GM11168 (cell line): Measurements from ENCODE around the gene SLX9.

Experiments used
- in situ Hi-C: fragments of 300-500 bp; cut with MboI; formaldehyde crosslinking; loops from one replicate; pipeline ENCODE4 v1.12.0; 2022; ENCODE audit warnings: low sequenced_read_pairs; ENCODE audit not compliant: unreplicated experiment

Gene SLX9

DNA sequence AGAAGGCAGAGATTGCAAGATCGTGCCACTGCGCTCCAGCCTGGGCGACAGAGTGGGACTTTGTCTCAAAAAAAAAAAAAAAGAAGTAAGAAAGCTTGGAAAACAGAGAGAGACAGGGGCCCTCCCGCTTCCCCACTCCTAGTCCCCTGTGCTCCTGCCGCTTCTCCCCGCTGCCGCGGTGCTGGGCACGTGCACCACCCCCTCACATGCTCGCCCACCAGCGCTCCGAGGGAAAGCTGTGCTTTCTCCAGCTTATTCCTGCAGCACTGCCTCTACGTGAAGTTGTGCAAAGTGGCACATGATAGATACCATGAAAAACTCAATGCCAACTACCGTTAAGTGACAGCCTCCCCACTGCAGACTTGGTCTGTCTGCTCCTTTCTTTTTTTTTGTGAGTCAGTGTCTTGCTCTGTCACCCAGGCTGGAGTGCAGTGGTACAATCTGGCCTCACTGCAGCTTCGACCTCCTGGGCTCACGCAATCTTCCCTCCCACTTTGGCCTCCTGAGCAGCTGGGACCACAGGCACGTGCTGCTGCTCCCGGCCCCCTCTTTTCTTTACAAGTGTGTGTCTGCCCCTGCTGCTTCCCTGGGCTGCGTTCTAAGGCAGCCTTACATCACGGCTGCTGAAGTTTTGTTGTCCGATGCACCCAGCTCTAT is 15.4 kb downstream of the SLX9 start:
- in situ Hi-C loops, result no loop called here

DNA sequence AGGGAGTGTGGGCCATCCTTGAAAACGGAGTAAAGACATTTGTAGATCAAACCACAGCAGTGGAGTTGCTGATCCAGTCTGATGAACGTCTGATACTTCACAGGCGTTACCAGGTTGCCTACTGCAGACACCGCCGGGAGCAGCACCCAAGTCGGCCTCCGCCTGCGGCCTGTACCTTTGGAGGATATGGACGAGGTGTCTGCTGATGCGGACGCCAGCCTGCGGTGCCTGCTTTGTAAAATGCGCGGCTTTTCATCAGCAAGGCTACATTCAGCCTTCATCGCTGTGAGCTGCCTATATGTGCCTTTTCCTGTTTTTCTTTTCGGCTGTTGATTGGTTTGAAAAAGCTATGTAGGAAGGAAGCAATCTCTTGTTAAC is 16.0 kb downstream of the SLX9 start:
- in situ Hi-C loops, result no loop called here

DNA sequence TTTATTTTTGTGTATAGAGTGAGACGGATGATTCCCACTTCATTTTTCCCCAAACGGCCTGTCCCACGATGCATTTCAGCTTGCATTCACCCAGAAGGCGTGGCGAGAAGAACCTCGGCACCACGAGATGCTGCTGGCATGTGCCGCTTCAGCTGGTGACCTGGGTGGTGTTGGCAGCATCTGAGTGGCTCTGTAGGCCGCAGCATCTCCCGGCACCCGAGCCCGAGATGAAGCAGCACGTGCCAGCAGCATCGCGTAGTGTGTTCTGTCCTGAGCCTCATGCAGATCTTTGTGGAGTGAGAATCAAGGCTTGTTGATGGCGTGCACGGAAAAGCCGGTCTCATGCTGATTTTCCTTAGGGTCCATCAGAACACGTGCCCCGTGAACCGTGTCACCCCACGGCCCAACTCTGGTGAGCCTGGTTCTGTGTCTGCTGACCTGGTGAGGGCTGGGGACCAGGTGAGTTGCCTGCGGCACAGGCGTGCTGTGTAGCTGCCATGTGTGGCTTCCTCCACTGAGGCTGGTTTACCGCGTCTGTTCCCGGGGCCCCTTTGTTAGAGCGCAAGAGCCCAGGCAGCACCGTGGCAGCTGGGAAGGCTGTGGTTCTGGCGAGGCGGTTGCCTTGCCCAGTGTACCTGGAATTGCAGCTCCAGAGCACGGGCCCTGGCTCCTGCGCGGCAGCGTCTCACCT is 16.7 kb downstream of the SLX9 start:
- in situ Hi-C loops, result no loop called here

DNA sequence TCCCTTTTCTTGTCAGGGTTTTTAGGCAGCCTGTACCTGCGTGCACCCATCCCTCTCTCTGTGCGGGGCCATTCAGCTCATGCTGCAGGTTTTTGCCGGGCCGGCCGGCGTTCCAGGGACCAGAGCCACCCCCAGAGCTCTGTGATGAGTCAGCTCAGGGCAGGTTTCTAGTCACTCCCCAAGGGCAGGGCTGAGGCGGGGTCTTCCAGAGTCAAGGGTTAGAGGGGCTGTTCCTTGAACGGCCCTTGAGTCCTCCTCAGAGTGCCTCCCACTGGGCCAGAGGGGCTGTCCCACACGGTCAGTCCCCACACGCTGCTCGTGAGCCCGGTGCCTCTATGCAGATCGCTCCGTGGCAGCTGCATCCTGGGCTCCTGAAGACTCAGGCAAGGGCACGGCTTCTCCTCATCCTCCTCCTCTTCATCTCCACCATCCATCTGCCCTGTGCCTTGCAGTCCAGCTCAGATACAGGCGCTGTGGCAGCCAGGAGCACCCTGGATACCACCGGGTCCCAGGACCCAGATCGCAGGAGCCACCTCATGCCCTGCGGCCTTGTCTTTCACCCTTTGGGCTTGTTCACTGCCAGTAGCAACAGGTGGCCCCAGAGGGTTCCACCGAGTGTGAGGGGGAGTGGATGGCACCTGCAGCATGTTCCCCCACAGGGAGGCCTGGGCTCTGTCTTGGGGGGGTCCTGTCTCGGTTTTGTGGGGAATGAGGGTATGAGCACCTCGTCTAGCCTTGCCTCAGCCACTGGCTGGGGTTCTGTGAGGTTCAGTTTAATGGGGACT is 17.4 kb downstream of the SLX9 start:
- in situ Hi-C loops, result no loop called here

DNA sequence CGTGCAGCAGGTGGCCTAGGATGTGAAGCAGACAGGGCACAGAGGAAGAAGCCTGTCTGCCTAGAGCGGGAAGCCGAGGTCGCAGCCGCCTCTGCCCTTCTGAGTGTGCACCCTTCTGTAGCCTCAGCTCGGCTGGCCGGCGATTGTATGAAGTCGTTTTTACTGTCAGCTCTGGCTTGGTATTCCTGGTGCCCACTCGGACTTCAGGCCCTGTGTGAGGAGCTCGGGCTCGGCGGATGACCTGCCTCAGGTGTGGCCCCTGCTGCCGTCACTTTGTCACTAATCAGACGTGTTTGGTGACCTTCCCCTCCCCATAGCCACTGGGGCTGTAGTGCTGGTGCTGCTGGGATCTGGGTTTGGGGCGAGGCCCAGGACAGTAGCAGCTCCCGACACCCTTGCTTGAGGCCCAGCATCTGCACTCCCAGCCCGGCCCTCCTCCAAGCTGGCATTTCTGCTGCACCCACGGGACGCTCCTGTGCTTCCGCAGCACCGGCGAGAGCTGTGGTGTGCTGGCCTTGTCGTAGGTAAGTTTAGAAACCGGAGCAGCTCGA is 18.1 kb downstream of the SLX9 start:
- in situ Hi-C loops, result no loop called here

DNA sequence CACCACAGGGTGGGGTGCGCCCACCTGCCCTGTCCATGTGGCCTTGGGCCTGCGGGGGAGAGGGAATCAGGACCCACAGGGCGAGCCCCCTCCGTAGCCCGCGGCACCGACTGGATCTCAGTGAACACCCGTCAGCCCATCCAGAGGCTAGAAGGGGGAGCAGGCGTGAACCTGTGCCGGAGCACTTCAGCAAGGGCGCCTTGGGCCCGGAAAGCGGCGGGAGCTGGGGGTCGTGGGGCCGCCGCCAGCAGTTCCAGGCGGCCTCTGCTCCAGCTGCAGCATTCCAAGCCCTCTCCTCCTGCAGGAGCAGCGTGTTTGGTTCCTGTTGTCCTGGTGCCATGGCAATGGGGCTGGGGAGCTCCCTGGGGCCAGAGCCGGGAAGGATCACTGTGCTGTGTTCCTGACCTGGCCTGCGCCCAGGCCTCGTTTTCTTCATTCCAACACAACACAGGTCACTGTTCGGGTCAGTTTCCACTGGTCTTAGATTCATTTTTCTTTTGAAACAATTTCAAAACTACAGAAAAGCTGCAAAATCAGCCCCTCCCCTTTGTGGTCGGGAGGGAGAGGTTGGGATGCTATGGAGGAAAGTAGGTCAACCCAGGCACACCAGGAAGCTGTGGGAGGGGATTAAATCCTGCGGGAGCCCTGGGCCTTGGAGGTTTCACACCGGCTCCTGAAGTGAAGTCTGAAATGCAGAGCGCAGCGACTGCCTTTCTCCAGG is 18.8 kb downstream of the SLX9 start:
- in situ Hi-C loops, result no loop called here

DNA sequence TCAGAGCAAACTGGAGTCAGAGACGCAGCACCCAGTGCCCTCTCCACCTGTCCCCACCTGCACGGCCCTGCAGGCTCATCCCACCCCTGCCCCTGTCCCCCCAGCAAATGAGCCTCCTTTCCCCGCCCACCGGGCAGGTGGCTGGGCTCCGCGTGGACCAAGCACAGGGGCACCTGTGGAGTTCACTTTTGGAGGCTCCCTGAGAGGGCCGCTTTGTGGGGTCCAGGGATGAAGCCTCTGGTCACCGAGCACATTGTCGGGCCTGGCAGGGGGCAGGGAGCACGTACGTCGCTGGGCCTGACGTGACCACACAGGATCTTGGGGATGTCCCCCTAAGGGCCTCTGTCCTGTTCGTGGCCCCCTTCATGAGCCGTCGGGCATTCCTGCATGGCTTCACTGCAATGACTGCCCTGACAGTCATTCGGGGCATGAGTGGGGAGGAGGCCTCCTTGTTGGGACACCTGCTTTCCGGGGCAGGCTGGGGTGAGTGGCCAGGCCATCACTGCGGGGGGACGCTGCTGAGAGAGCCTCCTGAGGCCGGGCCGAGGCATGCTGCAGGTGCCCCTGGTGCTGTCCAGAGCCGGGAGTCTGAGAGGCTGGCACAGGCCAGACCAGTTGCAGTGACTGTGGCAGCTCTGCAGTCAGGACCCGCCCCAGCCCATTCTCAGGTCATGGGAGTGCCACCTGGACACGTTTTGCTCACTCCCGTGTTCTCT is 19.7 kb downstream of the SLX9 start:
- in situ Hi-C loops, result no loop called here

DNA sequence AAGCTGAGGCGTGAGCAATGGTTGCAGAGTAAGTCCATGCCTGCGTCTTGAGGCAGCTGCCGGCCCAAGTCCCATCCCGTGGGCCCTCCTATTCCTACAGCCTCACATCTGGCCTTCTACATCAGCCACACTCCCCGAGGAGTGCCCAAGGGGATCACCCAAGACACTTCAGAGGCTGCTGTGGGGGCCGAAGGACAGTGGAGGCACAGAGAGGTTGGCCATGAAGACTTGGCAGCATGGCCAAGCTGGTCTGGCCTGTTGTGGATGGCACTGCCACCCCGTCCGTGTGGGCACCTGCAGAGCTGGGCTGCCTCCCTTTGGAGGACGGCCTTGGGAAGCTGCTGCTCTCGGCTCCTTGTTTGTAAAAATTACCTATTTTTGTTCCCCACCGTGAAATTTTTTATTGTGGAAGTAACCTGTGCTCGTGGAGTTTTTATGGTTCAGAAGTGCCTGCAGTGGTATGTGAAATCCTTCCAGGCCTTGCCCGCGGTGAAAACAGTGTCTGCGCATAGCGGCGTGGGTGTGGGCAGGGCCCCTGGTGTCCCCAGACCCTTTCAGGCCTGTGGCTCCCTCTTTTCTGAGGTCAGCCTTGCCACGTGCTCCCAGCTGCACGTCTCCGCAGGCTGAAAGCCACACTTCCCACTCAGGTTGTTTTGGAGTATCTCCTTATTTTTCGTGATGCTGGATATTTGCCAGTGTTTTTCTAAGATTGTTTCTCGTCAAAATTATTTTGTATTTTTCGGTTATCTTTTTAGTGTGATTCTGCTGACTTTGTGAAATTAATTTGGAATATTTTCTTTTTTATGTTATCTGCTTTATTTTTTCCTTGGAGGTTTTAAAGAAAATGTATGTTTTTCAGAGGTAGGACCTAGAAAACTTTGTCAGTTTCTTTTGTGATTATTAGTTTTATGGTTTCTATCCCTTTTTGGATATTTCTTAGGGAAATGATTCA is 20.6 kb downstream of the SLX9 start:
- in situ Hi-C loops, result no loop called here

DNA sequence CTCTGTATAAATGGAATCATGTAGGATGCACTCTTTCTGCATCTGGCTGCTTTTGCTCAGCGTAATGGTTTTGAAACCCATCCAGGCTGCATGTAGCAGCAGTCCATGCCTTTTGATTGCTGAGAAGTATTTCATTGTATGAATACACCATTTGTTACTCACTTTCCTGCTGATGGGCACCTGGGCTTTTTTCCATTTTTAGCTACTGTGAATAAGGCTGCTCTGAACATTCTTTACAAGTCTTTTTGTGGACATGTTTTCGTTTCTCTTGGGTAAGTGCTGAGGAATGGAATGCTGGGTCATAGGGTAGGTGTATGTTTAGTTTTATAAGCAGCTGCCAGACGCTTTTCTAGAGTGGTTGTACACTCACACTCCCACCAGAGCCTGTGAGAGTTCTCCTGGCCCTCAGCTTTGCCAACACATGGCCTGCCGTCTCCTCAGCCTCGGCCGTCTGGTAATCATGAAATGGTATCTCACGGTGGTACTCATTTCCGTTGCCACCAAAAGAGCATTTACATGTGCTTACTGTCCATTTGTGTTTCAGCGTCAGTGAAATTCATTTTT is 22.7 kb downstream of the SLX9 start:
- in situ Hi-C loops, result no loop called here

DNA sequence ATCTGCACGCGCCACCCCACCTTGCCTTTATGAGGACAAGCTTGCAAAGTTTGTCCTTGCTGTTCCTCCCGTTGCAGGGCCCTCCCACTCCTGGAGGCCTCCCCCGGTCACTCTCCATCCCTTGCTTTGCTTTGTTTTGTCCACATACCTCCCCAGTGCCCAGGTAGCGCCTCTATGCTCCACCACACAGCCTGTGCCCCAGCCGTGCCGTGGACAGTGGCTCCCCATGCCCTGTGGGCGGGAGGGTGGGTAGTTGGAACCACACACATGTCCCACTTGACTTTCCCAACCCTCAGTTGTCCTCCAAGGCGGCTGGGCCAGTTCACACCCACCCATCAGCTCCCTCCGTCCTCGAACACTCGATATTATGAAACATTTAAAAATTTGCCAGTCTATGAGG is 24.6 kb downstream of the SLX9 start:
- in situ Hi-C loops, result no loop called here

DNA sequence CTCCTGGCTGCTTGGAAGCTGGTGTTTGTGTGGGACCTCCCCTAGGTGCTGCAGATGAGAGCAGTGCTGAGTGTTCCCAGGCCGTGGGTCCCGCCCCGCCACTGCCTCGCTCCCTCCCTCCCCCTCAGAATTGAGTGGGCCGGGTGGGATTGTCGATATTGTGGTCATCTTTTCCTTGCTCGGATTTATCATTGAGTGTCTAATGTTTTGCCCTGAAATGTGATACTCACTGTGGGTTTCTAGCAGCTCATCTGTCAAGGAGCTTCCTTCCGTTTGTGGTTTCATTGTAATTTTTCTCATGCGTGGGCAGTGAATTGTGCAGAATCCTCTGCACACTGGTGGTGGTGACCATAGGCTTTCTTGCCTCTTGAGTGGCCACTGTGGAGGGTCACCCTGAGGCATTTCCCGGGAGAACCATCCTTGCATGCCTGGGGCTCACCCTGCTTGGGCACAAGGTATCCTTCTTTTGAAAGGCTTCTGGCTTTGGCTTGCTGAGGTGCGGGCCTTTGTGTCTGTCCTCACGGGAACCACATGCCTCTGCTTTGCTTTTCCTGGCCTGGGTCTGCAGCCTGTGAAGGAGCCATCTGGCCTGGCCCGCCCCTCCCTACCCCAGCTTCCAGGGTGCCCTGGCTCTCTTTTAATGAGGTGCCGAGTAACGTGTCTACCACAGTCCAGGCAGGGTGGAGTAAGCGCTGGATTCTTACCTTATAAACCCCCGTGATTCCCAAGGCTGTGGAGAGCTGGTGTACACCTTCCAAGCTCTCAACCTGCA is 25.6 kb downstream of the SLX9 start:
- in situ Hi-C loops, result no loop called here

DNA sequence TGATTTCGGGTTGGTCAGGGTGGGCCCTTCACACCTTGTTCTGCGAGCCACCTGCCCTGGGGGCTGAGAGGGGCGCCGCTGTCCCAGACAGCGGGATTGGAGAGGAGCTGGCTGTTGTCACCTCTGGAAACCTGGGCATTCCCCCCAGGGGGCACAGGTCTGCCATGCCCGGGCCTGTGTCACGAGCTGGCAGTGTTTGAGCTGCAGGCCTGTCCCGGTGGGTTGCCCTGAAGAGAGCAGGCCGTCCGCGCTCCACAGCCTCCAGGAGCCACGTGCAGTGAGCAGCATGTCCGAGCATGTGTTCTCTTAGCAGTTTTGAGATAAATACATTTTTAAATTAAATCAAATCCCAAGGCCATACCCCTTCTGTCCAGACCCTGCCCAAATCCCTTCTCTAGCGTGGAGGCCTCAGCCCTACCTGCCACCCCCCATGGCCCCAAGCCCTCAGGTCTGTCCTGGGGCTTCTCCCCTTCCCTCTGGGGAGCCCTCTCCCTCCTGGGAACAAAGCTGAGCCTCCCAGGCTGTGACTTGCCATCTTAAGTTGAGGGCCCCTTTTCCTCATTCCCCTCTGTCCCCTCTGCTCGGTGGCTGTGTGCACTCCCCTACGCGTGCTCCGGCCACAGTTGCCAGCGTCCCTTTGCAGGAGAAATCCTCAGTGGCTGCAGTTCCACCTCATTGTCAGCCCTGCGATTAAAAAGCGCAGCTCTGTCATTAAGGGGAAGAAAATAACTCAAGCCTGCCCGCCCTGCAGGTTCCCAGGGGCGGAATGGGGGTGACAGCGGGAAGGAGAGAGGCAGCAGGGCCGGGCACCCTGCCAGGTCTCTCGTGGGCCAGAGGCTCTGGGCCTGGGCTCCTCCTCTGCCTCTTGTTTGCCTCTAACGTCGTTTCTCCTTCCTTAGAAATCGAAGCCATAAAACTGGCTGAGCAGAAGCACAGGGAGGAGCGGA is 26.6 kb downstream of the SLX9 start:
- in situ Hi-C loops, result no loop called here

DNA sequence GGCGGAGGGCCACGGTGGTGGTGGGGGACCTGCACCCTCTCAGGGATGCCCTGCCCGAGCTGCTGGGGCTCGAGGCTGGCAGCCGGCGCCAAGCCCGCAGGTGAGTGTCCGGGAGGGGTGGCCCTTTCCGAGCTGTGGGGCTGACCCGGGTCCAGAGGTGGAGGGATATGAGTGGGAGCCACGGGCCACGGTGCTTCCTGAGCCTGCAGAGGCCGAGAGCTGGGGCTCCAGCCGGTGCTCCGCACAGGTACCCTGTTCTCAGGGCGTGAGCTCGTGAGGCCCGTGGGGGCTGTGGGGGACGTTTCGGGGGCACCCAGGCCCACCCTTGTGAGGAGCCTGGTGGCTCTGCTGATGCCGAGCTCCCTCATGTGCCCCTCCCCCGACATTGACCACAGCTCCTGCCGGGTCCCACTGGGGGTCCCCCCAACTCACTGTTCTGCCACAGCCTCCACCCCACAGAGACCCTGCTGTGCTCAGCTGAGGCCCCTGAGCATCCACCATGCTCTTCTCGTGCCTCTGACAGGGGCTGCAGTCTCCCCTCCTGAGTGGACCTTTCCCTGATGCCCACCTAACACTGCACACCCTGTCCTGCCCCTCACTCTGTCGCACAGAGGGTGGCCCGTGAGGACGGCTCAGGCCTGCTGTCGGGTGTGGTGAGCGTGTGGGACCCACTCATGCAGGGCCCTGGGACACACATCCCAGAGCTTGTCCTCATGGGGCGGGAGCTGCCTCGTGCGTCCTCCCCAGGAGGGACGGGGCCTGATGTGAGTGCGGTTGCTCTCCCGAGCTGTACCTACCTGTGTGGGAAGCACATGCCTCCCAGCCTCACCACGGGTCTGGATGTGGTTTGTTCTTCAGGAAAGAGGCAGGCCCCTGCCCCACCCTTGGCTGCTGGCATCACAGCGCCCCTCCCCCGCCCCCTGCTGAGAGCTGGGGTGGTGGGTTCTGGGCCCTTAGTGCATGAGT is 27.5 kb downstream of the SLX9 start:
- in situ Hi-C loops, result no loop called here

DNA sequence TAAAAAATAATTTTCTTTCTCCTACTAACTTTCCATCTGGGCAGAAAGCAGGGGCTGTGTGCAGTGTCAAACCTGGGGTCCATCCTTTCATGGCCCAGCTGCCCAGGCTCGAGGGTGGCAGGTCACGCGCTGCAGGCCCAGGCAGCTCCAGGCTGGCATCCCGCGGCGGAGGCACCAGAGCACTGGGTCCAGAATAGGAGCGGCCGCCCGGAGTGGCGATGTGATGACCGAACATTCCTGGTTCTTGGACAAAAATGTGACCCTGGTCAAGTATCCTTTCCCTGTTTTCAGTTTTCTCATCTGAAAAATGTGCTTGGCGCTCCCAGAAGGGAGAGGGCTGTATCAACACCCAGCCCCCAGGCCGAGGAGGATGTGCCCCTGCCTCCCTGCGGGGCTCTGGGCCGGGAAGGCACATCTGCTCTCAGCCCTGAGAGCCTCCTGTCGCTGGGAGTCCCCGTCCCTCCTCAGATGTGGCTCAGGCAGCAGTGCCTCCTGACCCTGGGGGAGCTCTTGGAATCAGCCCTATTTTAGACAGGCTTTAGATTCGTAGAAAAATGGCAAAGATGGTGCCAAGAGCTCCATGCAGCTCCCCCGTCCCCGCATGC is 29.3 kb downstream of the SLX9 start:
- in situ Hi-C loops, result no loop called here
